Measurements from ENCODE around the gene TMEM236.
A peak's percentile ranks its signal among the peaks of the same experiment; 100 is the strongest.

Gene TMEM236

DNA sequence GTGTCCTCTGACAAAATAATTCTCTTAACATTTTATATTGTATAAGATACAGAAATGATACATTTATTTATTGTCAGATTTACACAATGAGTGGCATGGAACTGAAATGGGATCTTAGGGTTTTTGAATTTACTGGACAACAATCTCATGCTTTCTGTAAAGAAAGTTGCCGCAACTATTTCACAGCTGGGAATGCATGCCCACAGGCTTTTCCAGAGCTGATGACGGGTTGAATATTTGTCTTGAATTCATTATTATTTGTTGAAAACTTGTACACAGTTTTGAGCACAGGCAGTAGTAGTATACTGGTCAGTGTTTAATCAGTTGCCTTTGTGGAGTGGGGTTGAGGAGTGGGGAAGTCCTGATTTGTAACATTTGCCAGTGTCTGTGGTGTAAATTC lies 36.6 kb downstream of the TMEM236 start:
- DNase-seq, result no peak

GRCh38 chr10:17789396-17789795 lies 37.4 kb downstream of the TMEM236 start:
- DNase-seq, result no peak

DNA sequence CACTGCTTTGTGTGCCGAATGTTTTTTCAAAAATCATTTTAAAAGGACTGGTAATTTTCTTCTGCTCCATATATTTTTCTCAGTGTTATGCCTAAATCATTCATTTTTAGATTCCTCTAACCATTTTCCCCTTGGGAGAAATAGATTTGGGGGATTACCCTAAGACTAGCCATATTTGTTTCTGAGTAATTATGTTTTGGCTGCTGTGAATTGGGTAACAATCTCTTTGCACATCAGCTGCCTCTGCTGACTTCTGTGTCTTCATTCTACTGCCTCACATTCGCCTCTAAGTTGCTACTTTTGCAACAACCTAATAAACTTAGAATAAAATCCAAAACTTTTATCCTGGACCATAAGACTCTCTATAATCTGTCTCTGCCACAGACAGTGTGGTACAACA lies 38.6 kb downstream of the TMEM236 start:
- no peak for DNase-seq

- no peak for DNase-seq
Measured at GRCh38 chr10:17792991-17793390, 41.0 kb downstream of the TMEM236 start.

DNA sequence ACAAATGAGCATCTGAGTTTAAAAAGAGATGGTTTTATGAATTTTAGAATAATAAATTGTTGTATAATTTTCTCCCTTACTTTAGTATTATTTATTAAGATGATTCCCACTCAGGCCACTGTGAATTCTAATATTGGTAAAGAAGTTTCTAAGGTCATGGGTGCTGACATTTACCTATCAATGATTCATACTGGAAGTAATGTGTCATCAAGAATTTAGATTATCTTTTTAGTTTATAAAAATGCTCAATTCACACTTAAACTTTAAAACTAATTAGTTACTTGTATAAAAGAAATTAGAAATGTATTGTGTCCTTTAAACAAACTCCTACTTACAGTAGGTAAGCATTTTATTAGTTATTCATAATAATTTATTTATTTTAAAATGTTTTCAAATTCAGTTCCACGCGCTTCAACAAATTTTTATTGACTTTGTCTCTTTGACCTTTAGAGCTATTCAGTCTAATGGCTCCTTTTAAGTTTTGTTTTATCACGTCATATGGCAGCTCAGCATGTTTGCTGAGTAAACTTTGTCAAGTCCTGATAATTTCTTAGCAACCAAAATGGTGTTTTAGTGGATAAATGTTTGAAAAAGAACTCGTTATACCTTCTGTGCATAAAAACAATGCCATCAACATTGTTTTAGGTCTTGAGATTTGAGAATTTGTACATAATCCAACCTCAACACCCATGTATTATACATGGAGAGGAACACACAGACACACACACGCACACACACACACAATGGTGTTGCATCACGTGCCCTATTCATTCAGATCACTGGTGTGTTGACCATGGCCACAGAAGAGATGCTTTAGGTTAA lies 42.0 kb downstream of the TMEM236 start:
- no peak for DNase-seq

- DNase-seq, result no peak
Measured at GRCh38 chr10:17795083-17795482, 43.1 kb downstream of the TMEM236 start.

- DNase-seq, result no peak
Measured at GRCh38 chr10:17795813-17796594, 44.0 kb downstream of the TMEM236 start.

GRCh38 chr10:17801507-17801906 lies 49.5 kb downstream of the TMEM236 start:
- DNase-seq, result no peak

GRCh38 chr10:17802350-17802749 lies 50.3 kb downstream of the TMEM236 start:
- DNase-seq, result no peak

DNA sequence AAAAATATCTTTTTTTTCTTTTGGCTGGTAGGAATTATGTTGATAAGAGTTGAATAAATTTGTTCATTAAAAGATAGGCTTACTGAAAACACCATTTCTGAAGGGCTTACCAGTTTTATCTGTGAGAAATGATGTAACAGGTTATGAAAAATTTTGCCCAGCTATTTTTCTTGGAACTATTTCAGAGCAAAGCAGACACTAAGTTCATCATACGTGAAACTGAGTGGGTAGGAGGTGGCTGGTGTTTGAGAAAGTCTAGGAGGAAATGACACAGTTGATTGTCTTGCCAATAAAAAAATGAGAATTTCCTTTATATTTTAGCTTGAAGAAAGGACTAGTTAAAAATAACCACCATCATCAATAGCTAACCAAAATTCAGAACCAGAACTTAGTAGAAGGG lies 51.0 kb downstream of the TMEM236 start:
- DNase-seq, result no peak

DNA sequence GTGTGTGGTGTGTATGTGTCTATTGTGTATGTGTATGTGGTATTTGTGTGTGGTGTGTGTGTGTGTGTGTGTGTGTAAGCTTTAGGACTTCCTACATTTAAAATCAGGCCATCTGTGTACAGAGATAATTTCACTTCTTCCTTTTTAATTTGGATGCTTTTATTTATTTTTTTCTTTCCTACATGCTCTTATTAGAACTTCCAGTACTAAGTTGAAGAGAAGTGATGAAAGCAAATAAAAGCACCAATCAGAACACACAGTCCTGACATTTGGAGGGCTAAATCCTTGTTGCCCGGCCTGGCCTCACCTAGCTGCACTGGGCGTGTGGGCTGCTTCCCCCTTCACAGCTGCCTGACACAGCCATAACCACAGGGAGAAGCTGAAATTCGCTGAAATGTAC lies 53.3 kb downstream of the TMEM236 start:
- no peak for DNase-seq

DNA sequence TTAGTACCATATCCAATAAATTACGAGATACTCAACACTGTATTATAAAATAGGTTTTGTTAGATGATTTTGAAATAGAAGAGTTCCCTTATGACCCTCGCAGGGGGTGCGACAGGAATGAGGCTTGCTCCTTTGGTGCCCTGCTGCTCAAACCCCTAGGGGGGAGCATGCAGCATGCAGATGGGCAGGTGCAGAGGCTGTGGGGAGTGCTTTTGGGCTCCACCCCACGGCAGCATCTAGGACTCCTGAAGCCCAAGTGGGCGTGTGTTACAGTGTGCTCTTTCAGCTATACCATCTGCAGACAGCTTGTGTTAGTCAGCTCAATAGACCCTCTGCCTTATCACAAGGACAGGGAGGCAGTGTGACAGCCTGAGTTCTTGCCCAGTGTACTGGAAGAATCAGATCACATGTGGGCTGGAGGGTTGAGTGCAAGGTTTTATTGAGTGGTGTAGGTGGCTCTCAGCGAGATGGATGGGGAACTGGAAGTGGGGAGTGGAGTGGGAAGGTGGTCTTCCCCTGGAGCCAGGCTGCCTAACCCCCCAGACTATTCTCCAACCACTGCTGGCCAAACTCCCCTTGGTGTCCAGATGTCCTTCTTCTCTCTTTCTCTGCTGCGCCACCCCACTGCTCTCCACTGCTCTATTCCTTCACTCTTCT lies 54.0 kb downstream of the TMEM236 start:
- DNase-seq, result peak; percentile 26 to 28

DNA sequence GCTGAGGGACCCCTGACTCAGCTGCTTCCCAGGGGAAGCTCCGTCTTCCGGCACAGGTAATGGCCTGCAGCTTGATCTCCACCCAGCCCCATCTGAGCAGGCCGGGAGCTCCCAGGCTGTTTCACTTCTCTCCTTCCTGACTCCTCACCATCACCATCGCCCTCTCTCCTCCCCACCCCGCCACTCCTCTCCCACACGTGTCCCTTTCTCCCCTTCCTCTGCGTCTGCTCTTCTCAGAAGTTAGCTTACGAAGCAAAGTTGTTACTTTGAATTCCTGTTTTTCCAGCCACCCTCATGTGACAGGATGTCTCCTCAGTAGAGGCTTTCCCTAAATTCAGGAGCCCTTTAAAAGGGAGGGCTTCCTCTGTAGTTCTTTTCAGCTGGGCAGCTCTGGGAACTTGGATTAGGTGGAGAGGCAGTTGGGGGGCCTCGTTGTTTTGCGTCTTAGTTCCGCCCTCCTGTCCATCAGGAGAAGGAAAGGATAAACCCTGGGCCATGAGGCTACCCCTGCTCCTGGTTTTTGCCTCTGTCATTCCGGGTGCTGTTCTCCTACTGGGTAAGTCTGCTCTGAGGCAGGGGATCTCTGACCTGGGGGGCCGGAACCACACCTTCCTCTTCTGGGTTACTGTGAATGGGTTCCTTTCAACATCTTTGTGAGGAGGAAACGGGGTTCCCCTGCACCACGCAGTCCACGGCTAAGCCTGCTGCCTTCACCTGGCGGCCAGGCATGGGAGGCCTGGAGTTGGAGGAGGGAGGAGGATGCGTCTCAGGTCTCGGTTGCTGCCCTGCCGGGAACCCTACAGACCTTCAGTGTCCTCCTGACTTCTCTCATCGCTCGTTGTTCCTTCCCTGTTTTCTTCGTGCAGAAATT lies 57.2 kb downstream of the TMEM236 start, which contains the start of gene MRC1:
Gene MRC1 (plus strand): TSS at position 378 of the 871 bp plus-strand sequence. CDS start 118 bp downstream, at position 496.
- DNase-seq, result no peak

GRCh38 chr10:17811146-17811865 lies 59.3 kb downstream of the TMEM236 start:
- no peak for DNase-seq

DNA sequence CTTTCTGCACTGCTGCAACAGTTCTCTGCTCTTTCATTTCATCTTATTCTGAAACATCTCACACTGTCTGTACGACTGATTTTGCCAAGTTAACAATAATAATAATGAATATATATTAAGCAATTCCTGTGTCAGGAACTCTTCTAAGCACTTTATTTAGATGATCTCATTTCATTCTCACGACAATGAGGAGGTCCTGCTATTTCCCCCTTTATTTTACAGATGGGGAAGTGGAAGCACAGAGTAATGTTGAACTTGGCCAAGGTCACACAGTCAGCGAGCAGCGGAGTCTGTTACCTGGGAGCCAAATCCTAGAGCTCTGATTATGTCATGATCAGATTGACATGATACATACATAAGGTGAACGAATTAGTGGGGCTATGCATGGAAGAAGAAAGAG lies 63.0 kb downstream of the TMEM236 start:
- DNase-seq, result no peak

- no peak for DNase-seq
Measured at GRCh38 chr10:17816199-17816598, 64.2 kb downstream of the TMEM236 start.

- DNase-seq, result no peak
Measured at GRCh38 chr10:17817316-17817715, 65.3 kb downstream of the TMEM236 start.

- no peak for DNase-seq
Measured at GRCh38 chr10:17817790-17818189, 65.8 kb downstream of the TMEM236 start.

DNA sequence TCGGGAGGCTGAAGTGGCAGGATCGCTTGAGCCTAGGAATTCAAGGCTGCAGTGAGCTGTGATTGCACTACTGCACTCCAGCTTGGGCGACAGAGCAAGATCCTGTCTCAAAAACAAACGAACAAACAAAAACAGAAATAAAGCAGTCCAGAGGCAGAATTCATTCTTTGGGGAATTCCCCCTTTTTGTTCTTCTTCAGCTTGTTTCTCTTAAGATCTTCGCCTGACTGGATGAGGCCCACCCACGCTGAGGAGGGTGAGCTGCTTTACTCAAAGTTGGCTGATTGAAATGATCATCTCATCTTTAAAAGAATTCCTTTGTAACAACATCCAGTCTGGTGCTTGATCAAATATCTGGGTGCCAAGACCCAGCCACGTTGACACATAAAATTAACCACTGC lies 67.8 kb downstream of the TMEM236 start:
- DNase-seq, result no peak

DNA sequence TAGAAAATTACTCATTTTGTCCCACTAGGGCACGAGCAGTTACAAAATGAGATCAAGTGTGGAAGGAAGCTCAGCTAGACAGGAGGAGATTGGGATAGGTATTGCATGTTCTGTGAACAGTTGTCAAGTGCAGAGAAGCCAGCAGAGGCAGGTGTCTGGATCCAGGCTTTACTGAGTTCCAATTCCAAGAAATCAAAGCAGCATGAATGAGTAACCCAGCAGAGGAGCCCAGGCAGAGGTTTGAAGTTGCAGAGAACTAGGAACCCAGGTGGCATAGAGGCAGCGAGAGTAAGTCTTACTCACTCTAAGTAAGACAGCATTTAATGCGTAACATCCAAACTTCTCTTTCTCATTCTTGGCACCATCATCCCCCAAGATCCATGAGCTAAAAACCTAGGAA lies 68.9 kb downstream of the TMEM236 start:
- DNase-seq, result no peak

- DNase-seq, result no peak
Measured at GRCh38 chr10:17821893-17822292, 69.9 kb downstream of the TMEM236 start.

DNA sequence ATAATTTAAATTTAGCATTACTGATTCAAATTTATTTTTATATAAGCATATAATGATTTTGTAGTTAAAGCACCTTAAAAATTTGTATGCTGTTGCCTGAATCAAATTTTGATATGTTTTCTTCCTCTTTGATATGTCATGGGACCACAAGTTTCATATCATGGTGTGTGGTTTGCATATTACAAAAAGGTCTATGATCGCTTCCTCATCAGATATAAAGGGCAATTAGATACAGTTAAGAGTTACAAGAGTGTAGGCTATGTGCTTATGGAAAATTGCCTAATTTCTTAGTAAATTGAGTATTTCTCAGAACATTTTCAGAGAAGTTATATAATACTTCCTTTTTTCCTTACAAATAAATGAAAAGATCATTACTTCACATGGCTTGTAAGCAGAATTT lies 79.3 kb downstream of the TMEM236 start:
- no peak for DNase-seq
